ENCODE results near the gene UMAD1.
"Not testable (repeated sequence)": the region's sequence is repeated elsewhere in the genome, so short reads cannot be mapped to it uniquely, and the experiment has no call there.

UMAD1 gene

DNA sequence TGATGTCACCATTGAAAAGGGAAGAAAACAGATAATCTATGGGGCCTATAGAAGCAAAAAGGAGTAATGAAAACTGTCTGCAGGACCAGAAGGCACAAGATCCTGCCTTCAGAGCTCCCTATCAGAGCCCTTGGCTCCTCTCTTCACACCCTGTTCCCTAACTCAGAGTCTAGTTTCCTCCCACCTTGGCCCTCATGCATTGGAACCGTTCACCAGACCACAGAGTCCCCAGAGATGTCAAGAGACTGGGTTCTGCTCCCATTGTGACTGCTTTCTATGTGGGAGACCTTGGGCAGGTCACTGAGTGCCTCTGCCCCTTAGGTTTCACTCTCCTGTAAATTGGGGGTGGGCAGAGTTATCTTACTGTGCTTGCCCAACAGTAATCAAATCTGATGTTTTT is 158.0 kb downstream of the UMAD1 start:
- no peak for DNase-seq (ENCODE audit: low read depth)

DNA sequence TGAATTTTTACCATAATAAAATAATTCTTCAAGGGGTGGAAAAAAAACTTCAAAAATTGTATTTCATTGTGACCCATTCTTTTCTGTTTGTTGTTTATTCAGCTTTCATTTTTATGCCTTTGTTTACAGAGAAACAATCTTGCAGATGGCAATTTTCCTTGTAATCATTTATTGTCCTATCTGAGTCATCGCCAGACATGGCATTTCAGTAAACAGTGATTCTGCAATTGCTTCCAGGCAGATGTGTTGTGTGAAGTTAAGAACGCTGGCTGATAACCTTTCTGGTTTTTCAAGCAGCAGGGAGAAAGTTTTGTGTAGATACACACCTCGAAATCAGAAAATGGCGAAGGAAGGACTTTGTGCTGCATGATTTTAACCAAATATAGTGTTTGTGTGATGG is 158.6 kb downstream of the UMAD1 start:
- DNase-seq (ENCODE audit: low read depth) = no peak

DNA sequence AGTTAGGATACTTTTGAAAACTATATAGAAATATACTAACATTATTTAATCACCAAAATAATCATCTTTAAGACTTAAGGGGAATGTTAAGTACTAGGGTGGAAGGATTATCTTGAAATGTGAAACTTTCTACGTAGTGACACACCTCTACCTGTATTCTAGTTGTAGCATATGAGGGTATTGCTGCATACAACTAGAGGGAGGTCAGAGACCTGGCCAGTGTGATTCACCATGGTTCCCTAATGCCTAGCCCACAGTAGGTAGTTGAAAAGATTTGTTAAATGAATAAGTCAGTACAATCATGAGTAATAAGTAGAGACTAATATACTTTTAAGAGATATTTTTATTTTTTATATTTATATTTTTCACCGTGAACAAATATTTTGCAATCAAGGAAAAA is 162.0 kb downstream of the UMAD1 start:
- no peak for DNase-seq (ENCODE audit: low read depth)

DNA sequence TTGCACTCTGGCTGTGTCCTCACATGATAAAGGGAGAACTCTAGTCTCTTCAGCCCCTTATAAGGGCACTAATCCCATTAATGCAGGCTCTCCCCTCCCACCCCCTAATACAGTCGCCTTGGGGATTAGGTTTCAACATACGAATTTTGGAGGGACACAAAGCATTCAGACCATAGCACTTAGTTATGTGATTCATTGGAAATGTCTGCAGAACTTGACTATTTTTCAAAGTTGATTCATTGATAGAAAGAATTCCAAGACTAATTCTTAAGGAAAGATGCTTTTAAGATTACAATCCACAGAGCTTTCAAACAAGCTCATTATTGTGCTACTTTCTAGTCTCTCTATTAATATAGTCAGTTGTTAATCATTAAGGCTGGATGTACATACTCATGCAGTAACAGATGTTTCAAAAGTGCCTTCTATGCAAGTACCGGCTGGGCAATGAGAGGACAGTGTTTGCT is 163.2 kb downstream of the UMAD1 start:
- DNase-seq (ENCODE audit: low read depth) = no peak

DNA sequence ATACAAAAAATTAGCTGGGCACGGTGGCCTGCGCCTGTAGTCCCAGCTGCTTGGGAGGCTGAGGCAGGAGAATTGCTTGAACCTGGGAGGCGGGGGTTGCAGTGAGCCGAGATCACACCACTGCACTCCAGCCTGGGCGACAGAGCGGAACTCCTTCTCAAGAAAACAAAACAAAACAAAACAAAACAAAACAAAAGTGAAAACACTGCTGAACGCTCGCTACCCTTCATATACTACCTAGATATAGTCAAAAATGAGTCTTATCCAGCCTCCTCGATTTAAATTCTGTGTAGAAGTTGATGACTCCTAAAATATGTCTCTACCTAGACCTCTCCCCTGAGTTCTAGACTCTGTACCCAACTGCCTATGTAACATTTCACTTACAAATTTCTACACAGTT is 164.3 kb downstream of the UMAD1 start:
- DNase-seq (ENCODE audit: low read depth) = not testable (repeated sequence)

DNA sequence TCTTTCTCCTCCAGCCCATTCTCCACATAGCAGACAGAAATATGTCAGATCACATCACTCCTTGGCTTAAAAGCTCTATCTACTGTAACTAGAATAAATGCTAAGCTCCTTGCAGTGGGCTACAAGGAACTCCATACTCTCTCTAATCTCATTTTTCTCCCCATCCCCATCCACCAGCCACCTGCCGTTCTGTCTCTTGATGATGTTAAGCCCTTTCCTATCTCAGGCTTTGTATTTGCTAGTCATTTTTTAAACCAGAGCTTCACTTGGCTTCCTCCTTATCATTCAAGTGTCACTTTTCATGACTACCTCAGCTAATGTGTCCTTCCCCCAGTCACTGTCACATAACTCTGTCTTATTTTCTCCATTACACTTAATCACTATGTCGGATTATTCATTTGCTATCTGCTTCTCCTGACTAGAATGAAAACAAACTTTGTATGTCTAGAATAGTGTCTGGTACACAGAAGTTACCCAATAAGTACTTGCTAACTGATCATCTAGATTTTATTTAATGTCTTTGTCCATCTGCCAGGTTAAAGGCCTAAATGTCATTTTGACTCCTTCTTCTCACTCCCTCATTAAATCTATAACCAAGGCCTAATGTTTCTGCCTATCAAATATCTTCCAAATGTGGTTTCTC is 165.1 kb downstream of the UMAD1 start:
- no peak for DNase-seq (ENCODE audit: low read depth)

DNA sequence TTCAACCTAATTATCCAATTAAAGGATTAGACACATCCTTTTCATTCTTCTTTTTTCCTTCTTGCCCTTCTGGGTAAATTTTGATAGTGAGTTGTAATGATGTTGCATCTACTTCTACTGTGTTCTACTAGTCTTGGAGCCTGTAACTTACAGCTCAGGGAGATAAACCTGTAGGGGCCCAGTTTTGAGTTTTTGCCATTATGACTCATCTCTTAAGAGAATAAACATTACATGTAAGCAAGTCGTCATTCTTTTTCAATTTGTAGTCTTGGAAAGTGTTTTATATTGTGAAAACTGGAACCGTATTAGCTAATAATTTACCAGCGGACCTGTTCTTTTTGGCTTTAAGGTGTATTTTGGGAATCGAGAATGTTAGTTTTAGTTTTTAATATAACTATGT is 167.6 kb downstream of the UMAD1 start:
- no peak for DNase-seq (ENCODE audit: low read depth)

DNA sequence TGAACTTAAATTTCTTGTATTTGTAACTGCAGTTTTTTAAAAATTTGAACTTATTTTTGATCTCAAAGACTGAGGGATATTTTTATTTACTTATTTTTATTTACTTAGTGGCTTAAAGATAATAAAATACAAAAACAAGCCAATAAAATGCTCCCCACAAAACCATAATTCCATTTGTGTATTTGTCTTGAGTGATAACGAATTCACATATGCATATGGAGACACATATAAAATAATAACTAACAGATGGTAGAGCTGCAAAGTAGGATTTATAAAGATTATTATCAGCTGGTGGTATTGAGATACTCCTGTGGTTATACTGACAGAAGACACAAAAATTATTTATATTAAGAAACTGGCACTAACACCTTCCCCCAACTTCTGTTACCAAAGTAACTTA is 168.1 kb downstream of the UMAD1 start:
- no peak for DNase-seq (ENCODE audit: low read depth)

DNA sequence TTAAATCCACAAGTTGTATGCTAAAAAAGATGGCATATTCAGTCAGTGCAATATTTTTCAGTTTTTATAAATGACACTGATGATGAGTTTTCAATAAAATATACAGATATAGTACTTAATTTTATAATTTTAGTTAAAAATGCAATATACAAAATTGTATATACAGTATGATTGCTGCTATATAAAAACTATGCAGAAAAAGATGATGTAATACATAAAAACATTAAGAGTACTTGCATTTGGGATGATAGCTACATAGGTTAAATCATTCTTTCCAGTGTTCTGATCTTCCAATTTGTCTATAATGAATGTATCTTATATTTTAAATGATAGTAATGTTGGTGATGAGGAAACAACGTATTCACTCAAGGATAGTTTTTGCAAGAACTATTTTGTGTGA is 169.8 kb downstream of the UMAD1 start:
- no peak for DNase-seq (ENCODE audit: low read depth)

DNA sequence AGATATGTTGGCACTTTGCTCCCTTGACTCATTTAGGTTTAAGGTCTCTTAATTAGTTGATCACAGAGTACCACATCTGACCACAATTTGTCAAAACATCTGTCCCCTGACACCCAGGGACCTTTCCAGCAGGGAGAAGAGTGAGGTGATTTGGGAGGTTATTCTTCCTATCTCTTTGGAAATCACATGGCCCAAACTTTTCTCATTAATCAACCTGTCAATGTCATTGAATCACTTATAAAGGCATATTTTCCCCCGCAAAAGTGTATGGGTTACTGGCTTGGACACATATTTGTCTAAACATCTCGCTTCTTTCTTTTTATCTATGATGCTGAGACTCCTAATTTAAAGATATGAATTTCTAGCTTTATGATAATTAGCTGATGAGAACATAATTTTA is 170.3 kb downstream of the UMAD1 start:
- no peak for DNase-seq (ENCODE audit: low read depth)

DNA sequence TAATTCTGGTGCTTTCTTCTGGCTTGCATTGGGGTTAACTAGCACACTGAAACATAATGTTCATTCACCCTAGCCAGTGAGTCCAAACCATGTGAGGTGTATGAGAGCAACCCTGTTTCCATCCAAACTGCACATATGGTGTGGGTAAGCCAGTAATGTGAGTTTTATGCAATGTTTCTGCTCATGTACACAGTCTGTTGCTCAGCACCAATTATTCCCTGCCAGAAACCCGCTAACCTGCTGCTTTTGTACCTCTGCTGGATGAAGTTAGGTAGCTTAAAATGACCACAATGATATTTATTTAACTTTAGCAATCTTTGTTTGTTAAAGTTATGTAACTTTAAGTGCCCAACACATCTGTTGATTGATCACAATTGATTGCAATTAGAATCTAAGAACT is 171.6 kb downstream of the UMAD1 start:
- DNase-seq (ENCODE audit: low read depth) = no peak

DNA sequence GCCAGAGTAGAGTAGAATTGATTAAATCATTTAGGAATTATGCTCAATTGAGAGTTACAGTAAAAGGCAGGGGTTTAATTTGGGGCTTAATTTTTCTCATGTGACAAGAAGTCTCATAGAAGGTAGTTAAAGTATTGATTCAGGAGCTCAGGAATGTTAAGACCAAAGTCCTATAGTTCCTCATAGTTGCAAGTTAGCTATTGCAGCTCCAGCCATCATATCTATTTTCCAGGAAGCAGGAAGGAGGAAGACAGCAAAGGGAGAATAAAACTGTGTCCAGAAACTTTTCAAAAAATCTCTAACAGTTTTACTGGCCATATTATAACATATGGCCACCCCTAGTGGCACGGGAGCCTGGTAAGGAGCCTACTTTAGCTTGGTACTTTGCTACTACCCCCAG is 174.8 kb downstream of the UMAD1 start:
- no peak for DNase-seq (ENCODE audit: low read depth)

DNA sequence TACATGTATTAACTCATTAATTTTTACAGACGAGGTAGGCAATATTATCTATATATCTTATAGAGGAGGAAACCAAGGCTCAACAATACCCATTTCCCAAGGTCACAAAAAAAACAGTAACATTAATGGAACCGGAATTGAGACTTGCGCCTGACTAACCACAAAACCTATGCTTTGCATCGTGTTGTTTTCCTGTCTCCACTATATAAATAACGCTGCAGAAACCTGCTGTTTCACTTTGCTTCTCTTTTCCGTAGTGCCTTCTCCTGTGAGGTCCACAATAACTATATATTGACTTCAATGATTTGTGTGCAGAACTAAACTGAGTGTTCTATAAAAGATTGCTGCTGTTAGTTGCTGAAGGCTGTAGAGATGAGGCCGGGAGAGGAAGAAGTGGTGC is 175.5 kb downstream of the UMAD1 start:
- DNase-seq (ENCODE audit: low read depth) = no peak

DNA sequence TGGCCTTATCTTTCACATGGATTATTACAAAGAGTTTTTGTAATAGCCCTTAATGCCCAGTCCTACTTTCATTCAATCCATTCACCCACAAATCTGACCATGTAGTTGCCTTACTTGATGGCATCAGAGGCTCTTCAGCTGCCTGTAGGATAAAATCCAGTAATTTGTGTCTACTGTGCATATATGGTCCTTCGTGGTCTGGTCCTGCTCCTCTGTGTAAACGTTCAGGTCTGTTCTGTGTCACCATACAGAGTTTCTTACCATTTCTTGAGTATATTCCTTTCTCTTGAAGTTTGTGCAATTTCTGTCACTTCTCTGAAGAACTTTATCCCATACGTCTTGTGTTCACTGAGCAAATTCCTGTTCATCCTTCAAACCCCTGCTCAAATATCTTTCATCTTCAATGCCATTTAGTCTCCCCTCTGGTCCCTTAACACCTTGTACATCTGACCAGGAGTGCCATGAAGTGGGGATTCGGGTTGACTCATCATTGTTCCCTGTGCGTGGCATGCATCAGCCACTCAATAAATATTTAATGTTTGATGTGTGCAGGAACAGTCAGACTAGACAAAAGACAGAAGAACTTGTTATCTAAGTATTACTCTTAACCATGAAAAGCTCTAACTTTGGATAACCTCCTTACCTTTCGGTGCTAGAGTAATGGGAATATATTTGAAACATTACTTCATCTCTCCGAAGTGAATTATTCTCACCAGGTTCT is 176.4 kb downstream of the UMAD1 start:
- no peak for DNase-seq (ENCODE audit: low read depth)

DNA sequence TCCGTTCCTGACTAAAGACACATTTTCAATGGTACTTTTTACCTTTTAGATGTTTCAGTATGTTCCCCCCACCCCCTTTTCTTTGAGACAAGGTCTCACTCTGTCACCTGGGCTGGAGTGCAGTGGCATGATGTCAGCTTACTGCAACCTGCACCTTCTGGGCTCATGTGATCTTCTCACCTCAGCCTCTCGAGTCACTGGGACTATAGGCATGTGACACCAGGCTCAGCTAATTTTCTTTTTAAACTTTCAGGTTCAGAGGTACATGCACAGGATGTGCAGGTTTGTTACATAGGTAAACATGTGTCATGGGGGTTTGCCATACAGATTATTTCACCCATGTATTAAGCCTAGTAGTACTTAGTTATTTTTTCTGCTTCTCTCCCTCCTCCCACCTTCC is 177.2 kb downstream of the UMAD1 start:
- DNase-seq (ENCODE audit: low read depth) = no peak

DNA sequence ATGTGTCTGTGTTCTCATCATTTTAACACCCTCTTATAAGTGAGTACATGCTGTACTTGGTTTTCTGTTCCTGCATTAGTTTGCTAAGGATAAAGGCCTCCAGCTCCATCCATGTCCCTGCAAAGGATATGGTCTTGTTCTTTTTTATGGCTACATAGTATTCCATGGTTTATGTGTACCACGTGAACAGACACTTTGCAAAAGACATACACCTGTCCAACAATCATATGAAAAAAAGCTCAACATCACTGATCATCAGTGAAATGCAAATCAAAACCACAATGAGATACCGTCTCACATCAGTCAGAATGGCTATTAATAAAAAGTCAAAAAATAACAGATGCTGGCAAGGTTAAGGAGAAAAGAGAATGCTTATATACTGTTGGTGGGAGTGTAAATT is 177.6 kb downstream of the UMAD1 start:
- DNase-seq (ENCODE audit: low read depth) = not testable (repeated sequence)

DNA sequence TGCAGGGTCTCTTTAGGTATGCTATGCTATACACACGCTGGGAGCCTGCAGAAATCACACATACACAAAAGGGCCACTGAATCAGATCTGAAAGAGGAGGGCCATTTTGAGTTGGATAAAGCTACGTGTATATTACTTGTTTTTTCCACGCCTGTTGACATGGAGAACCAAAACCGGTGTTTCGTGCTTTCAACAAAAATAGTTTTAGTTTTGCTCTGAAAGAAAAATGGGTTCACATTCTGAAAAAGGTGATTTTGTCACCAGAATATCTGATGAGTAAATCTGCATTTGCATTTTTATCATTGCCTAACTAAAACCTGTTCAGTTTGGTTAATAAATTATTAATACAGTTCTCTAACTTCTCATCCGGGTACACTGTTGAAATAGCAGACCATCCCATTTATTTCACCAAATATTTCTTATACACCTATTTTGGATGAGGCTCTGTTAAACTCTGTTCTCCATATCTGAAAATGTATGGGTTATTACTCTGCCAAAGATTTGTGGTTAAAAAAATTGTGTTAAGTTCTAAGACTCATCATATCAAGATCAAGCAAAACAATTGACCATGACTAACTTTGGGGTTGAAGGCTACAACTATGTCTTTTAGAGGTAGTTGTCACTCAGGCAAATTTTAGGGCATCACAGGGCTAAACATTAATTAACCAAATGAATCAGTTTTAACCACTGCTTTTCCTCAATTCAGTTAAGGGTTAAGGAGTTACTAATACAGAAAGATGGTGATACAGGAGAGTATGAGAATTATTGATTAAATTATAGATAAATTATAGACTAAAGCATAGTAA is 179.1 kb downstream of the UMAD1 start:
- DNase-seq (ENCODE audit: low read depth) = no peak

DNA sequence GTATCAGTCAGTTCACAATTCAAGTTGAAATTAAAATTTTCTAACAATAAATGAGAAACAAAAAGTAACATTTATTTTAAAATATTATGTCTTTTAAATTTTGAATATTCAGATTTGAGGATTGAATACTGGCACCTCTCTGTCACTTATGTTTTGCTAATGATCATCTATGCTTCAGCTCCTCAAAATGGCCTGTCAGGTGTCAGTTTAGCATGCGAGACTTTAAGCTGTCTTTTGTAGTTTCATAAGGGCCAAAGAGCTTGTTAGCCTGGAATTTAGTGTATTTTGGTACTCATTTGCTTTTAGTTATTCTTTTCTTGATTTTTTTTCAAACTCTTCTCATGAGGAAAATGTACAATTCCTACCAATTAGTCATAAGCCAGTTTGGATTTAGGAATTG is 179.9 kb downstream of the UMAD1 start:
- no peak for DNase-seq (ENCODE audit: low read depth)

DNA sequence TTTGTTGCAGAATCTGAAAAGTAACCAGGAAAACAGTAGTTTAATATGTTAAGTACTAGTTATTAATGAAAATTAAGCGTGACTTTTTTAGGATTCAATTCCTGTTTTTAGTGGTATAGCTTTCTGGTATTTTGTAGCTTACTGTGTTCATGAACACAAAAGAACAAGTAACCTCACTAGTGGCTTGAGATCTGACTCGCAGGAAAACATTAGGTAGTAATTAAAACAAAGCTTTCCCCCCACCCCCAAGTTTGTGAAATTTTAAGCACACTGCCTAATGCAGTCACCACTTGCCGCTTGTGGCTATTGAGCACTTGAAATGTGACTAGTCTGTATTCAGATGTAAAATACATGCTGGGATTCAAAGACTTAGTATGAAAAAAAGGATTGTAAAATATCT is 180.4 kb downstream of the UMAD1 start:
- DNase-seq (ENCODE audit: low read depth) = no peak

DNA sequence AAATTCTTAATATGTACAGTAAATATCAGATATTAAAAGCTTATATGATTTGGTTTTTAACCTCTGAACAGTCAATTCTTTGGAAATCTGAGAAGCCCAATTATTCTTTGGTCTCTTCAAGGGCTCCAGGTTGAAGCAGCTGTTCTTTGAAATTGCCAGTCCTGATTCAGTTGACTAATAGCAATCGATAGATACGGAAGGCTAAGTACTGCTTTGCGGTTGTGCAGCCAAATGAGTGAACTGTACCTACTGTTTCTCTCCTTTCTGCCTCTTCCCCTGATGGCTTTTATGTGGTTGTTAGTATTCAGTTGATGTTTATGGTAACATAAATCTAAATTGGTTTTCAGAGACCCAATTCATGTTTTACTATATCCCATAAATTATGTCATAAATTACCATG is 181.0 kb downstream of the UMAD1 start:
- no peak for DNase-seq (ENCODE audit: low read depth)

DNA sequence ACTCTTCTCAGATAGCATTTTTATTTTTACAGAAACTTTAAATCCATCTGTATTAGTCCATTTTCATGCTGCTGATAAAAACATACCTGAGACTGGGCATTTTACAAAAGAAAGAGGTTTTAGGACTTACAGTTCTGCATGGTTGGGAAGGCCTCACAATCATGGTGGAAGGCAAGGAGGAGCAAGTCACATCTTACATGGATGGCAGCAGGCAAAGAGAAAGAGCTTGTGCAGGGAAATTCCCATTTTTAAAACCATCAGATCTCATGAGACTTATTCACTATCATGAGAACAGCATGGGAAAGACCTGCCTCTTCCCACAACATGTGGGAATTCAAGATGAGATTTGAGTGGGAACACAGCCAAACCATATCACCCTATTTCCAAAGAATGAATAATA is 184.7 kb downstream of the UMAD1 start:
- DNase-seq (ENCODE audit: low read depth) = not testable (repeated sequence)

DNA sequence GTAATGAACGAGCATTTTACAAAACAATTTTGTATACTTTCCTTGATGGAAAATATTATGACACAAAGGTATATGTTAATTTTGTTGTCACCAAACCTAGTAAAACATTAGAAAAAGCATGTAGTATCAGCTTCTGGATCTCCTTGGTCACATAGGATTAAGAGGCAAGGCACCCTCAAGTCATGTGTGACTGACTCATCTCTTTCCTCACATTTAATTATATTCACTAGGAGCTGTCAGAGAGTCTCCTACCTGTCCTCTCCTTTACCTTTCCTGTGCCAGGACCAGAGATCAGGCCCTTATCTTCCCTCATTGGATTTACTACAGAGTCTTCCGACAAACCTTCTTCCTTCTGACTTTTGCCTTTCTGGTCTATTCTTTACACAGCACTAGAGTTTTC is 189.1 kb downstream of the UMAD1 start:
- no peak for DNase-seq (ENCODE audit: low read depth)
